Measurements from ENCODE around the gene TXNRD2.

DNA sequence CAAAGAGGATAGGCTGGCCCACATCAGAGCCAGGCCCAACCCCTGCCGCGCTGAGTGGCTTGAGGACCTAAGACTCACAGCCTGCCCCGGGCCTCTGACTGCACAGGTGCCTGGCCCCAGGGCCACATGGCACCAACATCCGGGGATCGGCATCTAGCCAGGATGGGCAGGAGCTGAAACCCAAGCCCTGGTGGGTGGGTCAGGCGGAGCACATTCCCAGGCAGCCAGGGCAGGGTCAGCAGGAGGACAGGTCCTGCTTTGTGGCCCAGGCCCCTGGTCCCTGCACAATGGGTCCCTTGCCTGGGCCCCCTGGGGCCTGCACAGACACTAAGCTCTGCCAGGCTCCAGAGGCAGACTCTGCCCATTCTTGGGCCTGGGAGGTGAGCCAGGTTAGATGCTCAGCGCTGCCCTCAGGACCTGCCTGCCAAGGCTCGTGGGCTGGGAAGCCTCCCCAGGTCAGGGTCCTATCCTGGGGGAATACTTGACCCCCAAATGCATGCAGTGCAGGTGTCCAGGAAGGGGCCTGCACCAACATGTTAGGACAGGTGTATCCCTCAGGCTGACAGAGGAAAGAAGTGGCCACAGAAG is 41.5 kb upstream of the TXNRD2 start:
- no peak for TF ChIP-seq CTCF (IDR thresholded peaks at IDR 0.05)
- TF ChIP-seq POLR2A (IDR thresholded peaks at IDR 0.05): no peak
